Lower leg skin (tissue), 4 donors: Measurements from ENCODE around the gene MORC3. TPM values are rescaled to one million over a fixed set of nuclear protein-coding genes. Genes with fewer than 3 reads are reported as not detected.

Experiments used
- DNase-seq, 2 donors: peaks; one replicate each; pipeline ENCODE4 v3.0.0-alpha.2; 2019; ENCODE audit warnings: low spot score in 2 of 2
- H3K4me3 ChIP-seq: fragments of 200-600 bp; sonication (generic); 2 replicates; pipeline ENCODE4 v1.5.1; 2017; ENCODE audit warnings: mild to moderate bottlenecking, low read depth; ENCODE audit not compliant: poor library complexity, severe bottlenecking
- POLR2A ChIP-seq, 2 donors: fragments of 450-650 bp; IDR thresholded peaks; one replicate each; pipeline ENCODE4 v1.6.1; 2016 to 2017; ENCODE audit warnings: antibody characterized with exemption in 2 of 2, mild to moderate bottlenecking in 1 of 2, moderate library complexity in 1 of 2
- WGBS, 2 donors: methylation state at CpG; one replicate each; pipeline ENCODE4 v1.1.5; 2018; 5-methylcytosine and 5-hydroxymethylcytosine counted together
- intact Hi-C: fragments of 100-400 bp; cut with DNase I; formaldehyde crosslinking; loops from one replicate; pipeline ENCODE4 v1.15.0; 2023; ENCODE audit warnings: low total_unique reads
- total RNA-seq, 4 donors: library from RNA; depleted of rRNA; stranded (reverse); fragments of >200 nt; gene quantifications; one replicate each; pipeline ENCODE4 v1.1.0, GENCODE V29; 2016
- TF ChIP-seq, protein P1 (sequence below), 3 donors: fragments of 450-650 bp; IDR thresholded peaks; one replicate each; pipeline ENCODE4 v1.5.1; 2016; ENCODE audit warnings: antibody characterized with exemption in 3 of 3, mild to moderate bottlenecking in 3 of 3, moderate library complexity in 2 of 3

Gene MORC3
- total RNA-seq, 4 donors from 2014 or later: 47.4 to 71.3 (median 56.8) TPM

DNA sequence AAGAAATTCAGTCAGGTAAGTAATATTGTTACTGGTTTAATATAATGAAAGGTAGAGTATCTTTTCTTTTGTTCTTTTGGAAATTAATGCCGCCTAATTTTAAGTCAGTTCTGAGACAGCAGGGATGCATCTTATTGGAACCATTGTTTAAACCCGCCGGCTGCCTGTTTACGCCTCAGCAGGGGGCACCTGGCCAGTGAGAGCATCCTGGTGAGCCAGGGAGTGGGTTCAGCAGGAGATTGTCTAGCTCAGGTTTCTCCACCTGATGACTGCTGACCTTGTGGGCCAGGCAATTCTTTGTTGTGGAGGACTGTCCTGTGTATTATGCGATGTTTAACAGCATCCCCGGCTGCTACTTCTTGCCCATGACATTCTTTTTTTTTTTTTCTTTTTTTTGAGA lies 95.4 kb downstream of the MORC3 start:
- DNase-seq: no peak
- WGBS, 2 donors: 97 to 98% methylated on average over 6 of the region's 6 CpGs
- TF ChIP-seq POLR2A (IDR thresholded peaks at IDR 0.05): no peak
- TF ChIP-seq, protein P1, sequence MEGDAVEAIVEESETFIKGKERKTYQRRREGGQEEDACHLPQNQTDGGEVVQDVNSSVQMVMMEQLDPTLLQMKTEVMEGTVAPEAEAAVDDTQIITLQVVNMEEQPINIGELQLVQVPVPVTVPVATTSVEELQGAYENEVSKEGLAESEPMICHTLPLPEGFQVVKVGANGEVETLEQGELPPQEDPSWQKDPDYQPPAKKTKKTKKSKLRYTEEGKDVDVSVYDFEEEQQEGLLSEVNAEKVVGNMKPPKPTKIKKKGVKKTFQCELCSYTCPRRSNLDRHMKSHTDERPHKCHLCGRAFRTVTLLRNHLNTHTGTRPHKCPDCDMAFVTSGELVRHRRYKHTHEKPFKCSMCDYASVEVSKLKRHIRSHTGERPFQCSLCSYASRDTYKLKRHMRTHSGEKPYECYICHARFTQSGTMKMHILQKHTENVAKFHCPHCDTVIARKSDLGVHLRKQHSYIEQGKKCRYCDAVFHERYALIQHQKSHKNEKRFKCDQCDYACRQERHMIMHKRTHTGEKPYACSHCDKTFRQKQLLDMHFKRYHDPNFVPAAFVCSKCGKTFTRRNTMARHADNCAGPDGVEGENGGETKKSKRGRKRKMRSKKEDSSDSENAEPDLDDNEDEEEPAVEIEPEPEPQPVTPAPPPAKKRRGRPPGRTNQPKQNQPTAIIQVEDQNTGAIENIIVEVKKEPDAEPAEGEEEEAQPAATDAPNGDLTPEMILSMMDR (IDR thresholded peaks at IDR 0.05): no peak
- no peak overlapping the region for H3K4me3 ChIP-seq
- intact Hi-C loops: no loop called here

DNA sequence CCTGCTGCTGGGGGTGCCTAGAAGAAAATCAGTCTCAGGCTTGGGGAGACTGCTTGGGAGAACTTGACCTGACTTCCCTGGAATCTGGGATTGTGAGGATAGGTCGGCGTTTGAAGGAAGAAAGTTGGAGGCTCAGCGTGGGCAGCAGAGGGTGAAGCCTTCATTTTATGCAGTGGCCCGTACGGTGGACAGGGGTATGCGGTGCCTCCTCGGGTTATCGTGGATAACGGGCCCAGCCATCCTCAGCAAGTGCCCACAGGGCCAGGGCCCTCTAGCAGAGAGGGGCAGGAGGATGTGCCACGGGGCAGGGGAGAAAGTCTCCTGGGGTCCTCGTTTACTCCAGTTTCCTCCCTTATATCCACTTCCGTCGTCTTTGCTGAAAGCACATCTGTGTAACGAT lies 99.2 kb downstream of the MORC3 start:
- no peak for TF ChIP-seq POLR2A (IDR thresholded peaks at IDR 0.05)
- TF ChIP-seq, protein P1 (IDR thresholded peaks at IDR 0.05): no peak
- DNase-seq: no peak
- intact Hi-C loops: no loop called here
- 85 to 88% methylated on average over 14 of the region's 14 CpGs for WGBS, 2 donors
- no peak overlapping the region for H3K4me3 ChIP-seq

DNA sequence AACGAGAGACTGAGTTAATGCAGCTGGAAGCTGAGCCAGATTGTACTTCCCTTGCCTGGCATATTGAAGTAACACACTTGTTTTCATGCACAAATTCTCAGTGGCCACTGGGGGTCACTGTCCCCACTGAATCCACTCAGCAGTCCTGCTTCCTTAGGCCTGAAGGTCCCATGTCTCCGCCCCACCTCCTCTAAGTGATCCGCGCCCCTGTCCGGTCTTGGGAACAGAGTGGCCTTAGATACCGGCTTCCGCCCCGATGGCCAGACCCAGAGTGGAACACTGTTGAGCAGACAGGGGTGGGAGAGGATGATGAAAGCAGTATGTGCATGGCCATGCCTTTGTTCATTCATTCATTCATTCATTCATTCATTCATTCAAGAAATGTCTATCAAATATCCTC lies 100.0 kb downstream of the MORC3 start:
- intact Hi-C loops: no loop called here
- no peak for TF ChIP-seq POLR2A (IDR thresholded peaks at IDR 0.05)
- TF ChIP-seq, protein P1 (IDR thresholded peaks at IDR 0.05): no peak
- peak; percentile 77 to 91 for DNase-seq
- no peak overlapping the region for H3K4me3 ChIP-seq
- 26 to 34% methylated on average over 8 of the region's 8 CpGs for WGBS, 2 donors

DNA sequence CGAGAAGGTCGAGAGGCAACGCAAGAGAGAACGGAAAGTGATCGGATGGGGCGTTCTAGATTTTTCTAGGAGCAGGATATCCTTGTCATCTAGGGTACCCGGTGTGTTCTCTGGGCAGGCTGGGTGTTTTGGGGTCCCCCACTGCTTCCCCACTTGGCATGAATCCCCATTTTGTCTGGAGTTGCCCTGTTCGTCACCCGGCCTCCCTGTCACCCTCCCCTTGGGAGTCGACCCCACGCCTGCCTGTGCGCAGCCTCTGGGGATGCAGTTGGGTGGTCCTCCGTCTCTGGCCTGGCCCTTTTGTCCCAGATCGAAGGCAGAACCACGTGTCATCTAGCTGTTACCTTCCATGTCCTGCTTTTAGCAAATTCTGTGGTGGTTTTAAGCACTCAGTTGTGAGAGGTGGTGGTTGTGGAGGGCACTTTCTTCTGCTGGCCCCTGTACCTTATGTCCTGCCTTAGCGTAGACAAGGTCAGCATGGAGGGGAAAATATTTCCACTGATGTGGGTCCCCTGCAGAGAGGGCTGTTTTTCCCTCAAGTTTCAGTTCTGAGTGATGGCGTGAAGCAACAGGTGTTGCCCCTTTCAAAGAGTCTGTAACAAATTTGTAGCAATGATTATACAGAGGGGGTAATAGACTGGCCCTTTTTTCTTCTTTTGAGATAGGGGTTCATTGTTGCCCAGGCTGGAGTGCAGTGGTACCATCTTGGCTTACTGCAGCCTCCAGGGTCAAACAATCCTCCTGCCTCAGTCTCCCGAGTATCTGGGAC lies 100.8 kb downstream of the MORC3 start:
- intact Hi-C loops: no loop called here
- 93 to 94% methylated on average over 18 of the region's 18 CpGs for WGBS, 2 donors
- DNase-seq: no peak
- no peak overlapping the region for H3K4me3 ChIP-seq
- TF ChIP-seq, protein P1 (IDR thresholded peaks at IDR 0.05): no peak
- no peak for TF ChIP-seq POLR2A (IDR thresholded peaks at IDR 0.05)

DNA sequence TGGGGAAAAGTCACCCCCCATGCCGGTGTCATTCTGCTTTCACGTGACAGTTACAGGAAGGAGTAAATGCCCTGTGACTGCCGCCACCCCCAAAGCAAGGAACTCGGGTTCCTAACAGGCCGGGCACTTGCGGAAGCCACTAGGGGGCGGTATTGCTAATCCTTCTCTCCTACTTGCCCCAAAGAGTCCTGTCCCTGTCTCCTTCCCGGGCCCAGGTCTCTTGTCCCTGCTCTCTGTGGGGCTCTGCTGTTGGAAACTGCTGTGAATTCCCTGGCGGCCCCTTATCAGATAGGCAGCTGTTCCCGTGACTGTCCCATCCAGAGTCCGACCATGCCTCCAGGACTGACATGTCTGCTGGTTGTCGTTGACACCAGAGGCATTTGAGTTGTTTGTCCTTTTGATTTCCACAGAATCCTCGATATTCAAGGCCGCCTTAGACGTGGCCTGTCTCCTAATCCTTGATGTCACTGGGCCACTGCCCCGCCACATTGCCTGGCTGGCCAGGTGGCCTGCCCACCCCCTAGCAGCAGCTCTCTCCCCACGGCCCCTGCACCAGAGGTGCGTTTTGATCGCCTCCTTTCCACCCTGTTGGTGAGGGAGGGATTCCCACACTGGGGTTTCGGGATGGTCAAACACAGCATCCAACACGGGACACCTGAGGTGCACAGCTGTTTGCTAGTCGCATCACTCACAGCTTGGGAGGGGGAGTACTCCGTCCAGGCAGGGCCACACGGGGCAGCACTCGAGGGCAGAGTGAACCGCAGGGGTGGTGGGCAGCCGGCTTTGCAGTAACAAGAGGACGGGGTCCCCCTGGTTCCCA lies 102.5 kb downstream of the MORC3 start:
- no peak overlapping the region for H3K4me3 ChIP-seq
- 75% methylated on average over 25 to 28 of the region's 28 CpGs for WGBS, 2 donors
- TF ChIP-seq POLR2A (IDR thresholded peaks at IDR 0.05): no peak
- TF ChIP-seq, protein P1 (IDR thresholded peaks at IDR 0.05): no peak
- DNase-seq: no peak
- intact Hi-C loops: no loop called here
